Lower lobe of right lung (tissue), 2 donors: ENCODE measurements around the gene HPS6. TPM values are rescaled to one million over a fixed set of nuclear protein-coding genes. Genes with fewer than 3 reads are reported as not detected.
"Not testable (repeated sequence)": the region's sequence is repeated elsewhere in the genome, so short reads cannot be mapped to it uniquely, and the experiment has no call there.

Experiments used
- ATAC-seq, 2 donors: fragments of 200-7000 bp; cut with Tn5 transposase; one replicate each; pipeline ENCODE4 v1.9.1; 2020 to 2022; ENCODE audit warnings: mild to moderate bottlenecking in 2 of 2, moderate library complexity in 2 of 2
- DNase-seq: peaks from one replicate; pipeline ENCODE4 v3.0.0-alpha.2; 2020
- H3K27ac ChIP-seq: fragments of 200-600 bp; one replicate; pipeline ENCODE4 v1.8.0; 2022
- H3K27me3 ChIP-seq: fragments of 200-600 bp; one replicate; pipeline ENCODE4 v1.8.0; 2022; ENCODE audit warnings: low read depth
- H3K36me3 ChIP-seq: fragments of 200-600 bp; one replicate; pipeline ENCODE4 v1.8.0; 2022; ENCODE audit warnings: mild to moderate bottlenecking
- H3K4me1 ChIP-seq: fragments of 200-600 bp; one replicate; pipeline ENCODE4 v1.8.0; 2022
- H3K4me3 ChIP-seq: fragments of 200-600 bp; one replicate; pipeline ENCODE4 v1.8.0; 2022; ENCODE audit warnings: mild to moderate bottlenecking
- H3K9me3 ChIP-seq: fragments of 200-600 bp; one replicate; pipeline ENCODE4 v1.8.0; 2022
- CTCF ChIP-seq: fragments of 200-600 bp; IDR thresholded peaks from one replicate; pipeline ENCODE4 v1.8.0; 2022; ENCODE audit warnings: antibody characterized with exemption, mild to moderate bottlenecking
- intact Hi-C: fragments of 100-400 bp; cut with DNase I; formaldehyde crosslinking; loops from one replicate; pipeline ENCODE4 v1.11.0; 2022
- total RNA-seq: library from RNA; stranded (reverse); fragmentation: NEBNext Ultra II Directional; extraction: Animal tissue kit (Norgen Biotek cat#: 25700); gene quantifications from one replicate; pipeline ENCODE4 v1.2.1, GENCODE V29; 2021
- donor health status: DM: no; HTN: yes; CAD: no; lungs with severe emphysema.

HPS6 gene
- total RNA-seq, 1 donor from 2014 or later: 21.8 TPM

- Histone ChIP-seq H3K27ac (peak overlapping the region; percentile 61), H3K4me1 (peaks cover 22% of the 10 kb centered on the region), H3K27me3 (no peaks in the 10 kb centered on the region), H3K9me3 (no peaks in the 10 kb centered on the region), H3K4me3 (no peak overlapping the region), H3K36me3 (no peaks in the 10 kb centered on the region)
- intact Hi-C loops: no loop called here
- ATAC-seq (no peak), DNase-seq (no peak)
- TF ChIP-seq CTCF: no peak
Observed at GRCh38 chr10:102046095-102046494, 19.1 kb upstream of the HPS6 start.

- ATAC-seq (peak; percentile 35 to 36), DNase-seq (peak; percentile 59)
- H3K27me3 ChIP-seq, H3K36me3 ChIP-seq, H3K9me3 ChIP-seq, intact Hi-C loops: not testable (repeated sequence)
- peak overlapping the region; percentile 100 for H3K4me3 ChIP-seq
- H3K4me1 ChIP-seq: peaks cover 49% of the 10 kb centered on the region
- H3K27ac ChIP-seq: peak overlapping the region; percentile 98
Observed at GRCh38 chr10:102054881-102055646, 10.1 kb upstream of the HPS6 start.

- intact Hi-C loops: no loop called here
- Histone ChIP-seq H3K9me3 (no peaks in the 10 kb centered on the region), H3K4me1 (peaks cover 49% of the 10 kb centered on the region), H3K36me3 (no peaks in the 10 kb centered on the region), H3K27ac (peak within 1 kb of the TSS; percentile 98), H3K27me3 (no peaks in the 10 kb centered on the region), H3K4me3 (peak within 1 kb of the TSS; percentile 100)
- peak; percentile 99 for ATAC-seq
- TF ChIP-seq CTCF: no peak
- DNase-seq: peak; percentile 95
Observed at GRCh38 chr10:102055647-102056419, 9.3 kb upstream of the HPS6 start, which contains the start of gene ARMH3. Gene ARMH3, minus strand, starts transcription at chr10:102056173. Its CDS starts 16,059 bp downstream, at chr10:102040114.

GRCh38 chr10:102059987-102060386 is 5.2 kb upstream of the HPS6 start:
- no peaks in the 10 kb centered on the region for H3K27me3 ChIP-seq
- TF ChIP-seq CTCF: no peak
- intact Hi-C loops: no loop called here

GRCh38 chr10:102064503-102064867 is 664 bp upstream of the HPS6 start:
- H3K4me1 ChIP-seq: peaks cover 42% of the 10 kb centered on the region
- no peak for DNase-seq
- no peak for ATAC-seq
- intact Hi-C loops: no loop called here
- peak overlapping the region; percentile 98 for H3K27ac ChIP-seq
- no peak for TF ChIP-seq CTCF
- H3K4me3 ChIP-seq: peak overlapping the region; percentile 95
- H3K36me3 ChIP-seq: peaks cover 21% of the 10 kb centered on the region
- H3K27me3 ChIP-seq: no peaks in the 10 kb centered on the region
- no peaks in the 10 kb centered on the region for H3K9me3 ChIP-seq

More at GRCh38 chr10:102059987-102060386, 5.2 kb upstream of the HPS6 start:
- H3K27ac ChIP-seq: no peak overlapping the region
- H3K36me3 ChIP-seq: no peaks in the 10 kb centered on the region
- no peak overlapping the region for H3K4me3 ChIP-seq
- ATAC-seq (no peak), DNase-seq (no peak)
- H3K4me1 ChIP-seq: peaks cover 14% of the 10 kb centered on the region
- no peaks in the 10 kb centered on the region for H3K9me3 ChIP-seq
